DMS79 treated with DMSO at 0.1 percent for 48 hours (cell line): Measurements from ENCODE around the gene SDK1.

ENCODE experiments used
- DNase-seq: peaks from one replicate; lab custom pipeline; 2025; lab: John Stamatoyannopoulos, UW

Gene SDK1

GRCh38 chr7:3527496-3528124 lies 226.6 kb downstream of the SDK1 start:
- DNase-seq = no peak

GRCh38 chr7:3533040-3533439 lies 232.0 kb downstream of the SDK1 start:
- DNase-seq = no peak

DNA sequence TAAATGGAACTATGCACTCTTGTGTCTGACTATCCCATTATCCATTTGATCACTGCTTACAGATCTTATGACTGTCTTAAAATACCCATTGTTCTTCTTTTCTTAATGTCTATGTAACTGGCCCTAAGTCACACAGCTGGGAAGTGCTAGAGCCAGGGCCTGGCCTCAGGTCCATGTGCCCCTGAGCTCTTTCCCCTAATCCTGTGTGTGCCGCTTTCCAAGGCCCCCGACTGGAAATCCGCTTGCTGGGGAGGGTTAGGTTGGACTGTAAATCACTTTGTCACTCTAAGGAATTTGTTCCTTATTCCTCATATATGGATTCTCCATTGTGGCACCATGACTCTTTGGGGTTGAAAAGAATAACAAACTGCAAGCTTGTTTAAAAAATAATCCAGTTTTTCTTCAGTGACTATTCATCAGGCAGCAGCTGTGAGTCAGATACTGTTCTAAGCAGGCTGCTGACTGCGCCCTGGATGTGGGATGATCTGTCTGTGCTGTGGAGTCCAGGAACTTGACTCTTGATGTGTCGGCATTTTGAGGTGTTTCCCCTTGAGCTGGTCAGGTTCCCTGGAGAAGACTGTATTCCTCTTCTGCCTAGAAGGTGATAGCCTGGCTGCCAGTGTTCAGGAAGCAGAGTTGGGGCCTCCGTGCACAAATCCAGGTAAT lies 236.3 kb downstream of the SDK1 start:
- no peak for DNase-seq

- no peak for DNase-seq
These were observed 237.0 kb downstream of the SDK1 start for GRCh38 chr7:3538041-3538440.

DNA sequence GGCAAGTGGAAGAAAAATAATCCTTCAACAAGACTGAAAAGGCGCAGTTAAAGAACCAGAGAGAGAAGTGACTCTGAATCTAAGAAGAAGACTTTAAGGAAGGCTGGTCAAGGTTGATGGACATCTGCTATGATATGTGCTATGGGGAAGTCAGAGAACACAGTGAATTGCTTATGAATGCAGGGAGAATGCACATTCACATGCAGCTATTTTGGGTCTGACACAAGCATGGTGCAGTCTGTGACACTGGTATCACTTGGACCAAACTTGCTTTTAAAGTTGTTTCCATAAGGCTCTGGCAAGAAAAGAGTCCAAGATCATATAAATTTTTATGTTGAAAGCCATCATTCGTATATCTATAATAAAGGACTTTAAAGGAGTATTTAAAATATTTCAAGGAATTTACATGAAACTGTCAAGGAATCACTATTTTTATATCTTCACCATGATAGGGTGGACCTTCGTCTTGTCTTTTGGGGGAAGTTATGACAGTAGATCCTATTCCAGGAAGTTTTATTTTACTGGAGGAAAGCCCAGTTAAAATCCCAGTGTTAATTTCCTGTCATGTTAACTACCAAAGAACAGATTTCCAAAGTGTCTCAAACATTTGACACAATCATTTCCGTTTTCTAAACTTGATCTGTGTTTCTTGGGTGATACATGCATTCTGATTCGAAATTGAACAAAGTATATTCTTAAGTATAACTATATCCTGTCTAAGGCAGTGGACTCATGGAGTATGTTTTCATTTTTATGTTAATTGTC lies 239.6 kb downstream of the SDK1 start:
- DNase-seq = no peak

DNA sequence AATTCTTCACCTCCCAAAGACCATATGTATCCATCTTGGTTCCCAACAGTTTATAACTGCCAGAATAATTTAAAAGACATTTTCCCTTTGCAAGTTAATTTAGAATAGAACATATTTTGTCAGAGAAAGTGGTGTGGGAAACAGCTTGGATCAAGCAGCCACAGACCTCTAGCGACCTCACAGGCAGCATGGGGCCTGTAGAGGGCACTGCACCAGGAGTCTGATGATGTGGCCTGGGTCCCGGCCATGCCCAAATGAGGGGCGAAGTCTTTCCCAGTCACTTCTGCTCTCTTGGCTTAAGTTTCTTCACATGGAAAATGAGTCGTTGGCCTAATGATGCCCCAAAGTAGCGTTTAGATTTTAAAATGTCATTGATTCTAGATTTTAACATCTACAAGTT lies 243.2 kb downstream of the SDK1 start:
- DNase-seq = no peak

- DNase-seq = no peak
These were observed 247.8 kb downstream of the SDK1 start for GRCh38 chr7:3548815-3549214.

GRCh38 chr7:3549601-3550000 lies 248.5 kb downstream of the SDK1 start:
- no peak for DNase-seq

GRCh38 chr7:3551536-3551935 lies 250.5 kb downstream of the SDK1 start:
- DNase-seq = no peak

- no peak for DNase-seq
These were observed 251.4 kb downstream of the SDK1 start for GRCh38 chr7:3552499-3552898.

GRCh38 chr7:3558400-3558799 lies 257.3 kb downstream of the SDK1 start:
- no peak for DNase-seq

- DNase-seq = no peak
These were observed 258.2 kb downstream of the SDK1 start for GRCh38 chr7:3559278-3559677.

- no peak for DNase-seq
These were observed 259.4 kb downstream of the SDK1 start for GRCh38 chr7:3560495-3560894.

- no peak for DNase-seq
These were observed 260.9 kb downstream of the SDK1 start for GRCh38 chr7:3561932-3562331.

DNA sequence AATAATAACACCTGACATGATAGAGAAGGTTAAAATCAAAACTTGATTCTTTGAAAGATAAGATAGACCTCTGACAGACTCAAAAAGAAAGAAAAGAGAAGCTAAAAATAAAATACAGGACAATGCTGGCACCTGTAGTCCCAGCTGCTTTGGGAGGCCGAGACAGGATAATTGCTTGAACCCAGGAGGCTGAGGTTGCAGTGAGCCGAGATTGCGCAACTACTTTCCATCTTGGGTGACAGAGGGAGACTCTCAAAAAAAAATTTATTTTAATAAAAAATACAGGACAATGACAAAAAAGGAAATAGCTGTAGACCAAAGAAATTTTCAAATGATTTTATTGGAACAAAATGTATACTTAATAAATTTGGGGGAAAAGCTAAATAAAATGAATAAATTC lies 263.2 kb downstream of the SDK1 start:
- DNase-seq = no peak

DNA sequence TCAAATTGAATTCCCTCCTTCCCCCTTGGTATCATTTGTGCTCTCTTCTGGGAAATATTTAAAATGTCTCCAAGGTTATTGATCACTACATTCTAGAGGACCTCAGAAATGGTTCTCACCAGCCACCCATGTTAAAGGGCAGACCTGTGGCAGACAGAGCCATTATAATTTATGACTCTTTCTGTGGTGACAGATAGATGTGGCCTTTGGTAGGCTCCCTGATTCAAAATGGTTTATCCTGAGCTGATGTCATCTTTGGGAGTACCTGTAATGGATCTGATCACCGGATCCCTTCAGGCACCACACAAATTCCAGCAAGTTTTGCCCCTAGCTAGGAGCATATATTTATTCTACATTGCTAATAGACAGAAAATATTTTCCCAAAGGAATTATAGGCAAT lies 267.5 kb downstream of the SDK1 start:
- no peak for DNase-seq

DNA sequence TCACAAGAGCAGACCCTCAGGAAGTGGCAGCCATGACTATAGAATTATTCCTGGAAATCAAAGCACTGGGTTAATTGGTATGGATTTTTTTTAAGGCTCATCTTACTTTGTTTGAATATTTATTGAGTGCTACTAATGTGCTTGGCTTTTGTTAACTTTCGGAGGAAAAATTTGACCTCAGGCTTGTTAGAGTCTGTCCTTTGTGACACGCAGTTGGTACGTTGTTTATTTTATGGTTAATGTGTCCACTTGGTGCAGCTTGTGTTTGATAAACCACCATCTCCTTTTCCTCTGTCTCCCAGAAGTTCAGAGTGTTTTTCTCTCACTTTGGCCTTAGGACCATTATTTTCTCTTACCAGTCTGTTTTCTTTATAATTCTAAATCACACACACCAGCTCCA lies 268.6 kb downstream of the SDK1 start:
- no peak for DNase-seq

DNA sequence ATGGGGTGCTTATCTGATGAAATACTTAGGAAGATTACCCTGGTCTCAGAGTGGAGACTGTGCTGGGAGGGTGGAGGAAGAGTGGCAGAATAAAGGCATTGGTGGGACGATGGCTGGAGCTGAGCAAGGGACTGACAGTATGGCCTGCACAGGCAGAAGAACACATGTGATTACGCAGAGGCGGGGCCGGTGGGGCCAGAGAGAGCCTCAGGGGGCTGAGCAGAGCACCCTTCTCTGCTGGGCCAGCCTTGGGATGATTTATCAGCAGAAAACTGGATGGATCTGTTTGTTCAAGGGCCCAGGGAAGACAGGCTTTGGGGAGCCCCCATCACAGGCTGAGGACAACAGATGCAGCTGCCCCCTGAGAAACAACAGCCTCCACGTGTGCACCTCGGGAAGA lies 272.1 kb downstream of the SDK1 start:
- no peak for DNase-seq

DNA sequence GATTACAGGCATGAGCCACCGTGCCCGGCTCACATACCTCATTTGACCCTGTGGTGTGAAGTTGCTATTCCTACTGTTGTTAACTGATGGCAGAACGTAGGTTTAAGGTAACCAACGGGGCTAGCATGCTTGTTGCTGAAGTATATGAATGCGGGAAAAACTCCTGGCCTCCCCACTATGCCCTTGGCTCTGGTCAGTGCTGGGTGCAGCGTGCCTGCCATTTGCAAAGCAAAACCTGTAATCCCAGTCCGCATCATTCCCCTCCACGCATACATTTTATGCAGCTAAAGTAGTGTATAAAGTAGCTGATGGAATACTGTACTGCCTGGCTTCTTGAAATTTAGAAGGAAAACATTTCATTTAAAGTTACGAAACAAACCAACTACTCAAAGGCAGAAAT lies 273.3 kb downstream of the SDK1 start:
- DNase-seq = no peak

- DNase-seq = no peak
These were observed 274.9 kb downstream of the SDK1 start for GRCh38 chr7:3575753-3576531.

- no peak for DNase-seq
These were observed 277.3 kb downstream of the SDK1 start for GRCh38 chr7:3578399-3578798.

DNA sequence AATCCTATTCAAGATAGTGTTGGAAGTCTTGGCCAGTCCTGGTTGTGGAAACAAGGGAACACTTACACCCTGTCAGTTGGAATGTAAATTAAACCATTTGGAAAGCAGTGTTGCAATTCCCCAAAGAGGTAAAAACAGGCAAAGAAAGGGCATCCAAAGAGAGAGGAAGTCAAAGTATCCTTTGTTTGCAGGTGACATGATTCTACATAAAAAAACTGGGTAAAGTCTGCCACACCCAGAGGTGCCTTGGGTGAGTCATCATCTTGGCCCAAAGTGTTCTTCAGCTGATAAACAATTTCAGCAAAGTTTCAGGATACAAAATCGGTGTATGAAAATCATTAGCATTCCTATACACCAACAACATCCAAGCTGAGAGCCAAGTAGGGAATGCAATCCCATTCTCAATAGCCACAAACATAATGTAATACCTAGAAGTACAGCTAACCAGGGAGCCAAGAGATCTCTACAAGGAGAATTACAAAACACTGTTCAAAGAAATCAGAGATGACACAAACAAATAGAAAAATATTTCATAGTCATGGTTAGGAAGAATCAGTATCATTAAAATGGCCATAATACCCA lies 278.7 kb downstream of the SDK1 start:
- no peak for DNase-seq
